GM21717 (cell line): ENCODE results near the gene WSCD2.

ENCODE experiments used
- ATAC-seq: cut with Tn5 transposase; IDR thresholded peaks from one replicate; pipeline ENCODE4 v1.9.1; 2021; ENCODE audit warnings: mild to moderate bottlenecking, moderate library complexity; ENCODE audit not compliant: unreplicated experiment

Gene WSCD2

DNA sequence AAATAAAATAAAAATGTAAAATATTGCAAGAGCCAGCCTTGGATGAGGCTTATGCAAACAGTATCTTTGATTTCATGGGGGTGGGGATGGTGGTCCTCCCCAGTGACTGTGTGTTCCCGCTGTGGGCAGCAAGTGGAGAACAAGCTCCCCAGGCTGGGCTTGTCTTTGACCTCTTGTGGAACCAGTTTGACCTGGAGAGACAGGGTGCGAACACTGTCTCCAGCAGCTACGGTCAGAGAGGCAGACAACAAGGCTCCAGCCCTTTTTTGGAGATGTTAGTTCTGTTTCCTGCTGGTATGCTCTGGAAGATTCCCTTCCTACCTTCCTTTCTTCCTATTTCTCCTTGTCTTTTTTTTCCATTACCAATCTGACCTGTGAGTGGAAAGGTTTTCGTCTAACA lies 21.8 kb upstream of the WSCD2 start:
- ATAC-seq: no peak

DNA sequence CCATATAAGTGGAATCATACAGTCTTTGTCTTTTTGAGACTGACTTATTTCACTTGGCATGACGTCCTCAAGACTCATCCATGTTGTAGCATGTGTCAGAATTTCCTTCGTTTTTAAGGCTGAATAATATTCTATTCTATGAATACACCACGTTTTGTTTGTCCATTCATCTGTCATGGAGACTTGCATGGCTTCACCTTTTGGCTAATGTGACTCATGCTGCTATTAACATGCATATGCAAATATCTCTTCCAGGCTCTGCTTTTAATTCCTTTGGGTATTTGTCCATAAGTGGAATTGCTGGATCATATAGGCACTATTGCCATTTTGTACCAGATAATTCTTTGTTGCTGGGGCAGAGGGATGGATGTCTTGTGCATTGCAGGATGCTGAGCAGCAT lies 19.6 kb upstream of the WSCD2 start:
- ATAC-seq: no peak

DNA sequence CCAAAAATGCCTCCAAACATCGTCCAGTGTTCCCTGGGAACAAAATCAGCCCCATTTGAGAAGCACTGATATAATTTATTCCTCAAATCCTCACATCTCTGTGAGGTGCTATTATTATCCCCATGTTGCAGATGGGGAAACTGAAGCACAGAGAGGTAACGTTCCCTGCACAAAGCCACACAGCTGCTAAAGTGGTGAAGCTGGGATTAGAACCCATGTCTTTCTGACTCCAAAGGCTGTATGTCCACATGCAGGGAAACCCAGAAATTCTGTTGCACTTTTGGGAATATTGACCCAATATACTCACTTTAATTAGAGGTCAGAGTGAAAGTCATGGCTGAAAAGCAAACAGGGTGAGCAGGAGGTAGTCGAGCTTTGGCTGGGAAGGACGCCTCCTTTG lies 19.1 kb upstream of the WSCD2 start:
- ATAC-seq: no peak

DNA sequence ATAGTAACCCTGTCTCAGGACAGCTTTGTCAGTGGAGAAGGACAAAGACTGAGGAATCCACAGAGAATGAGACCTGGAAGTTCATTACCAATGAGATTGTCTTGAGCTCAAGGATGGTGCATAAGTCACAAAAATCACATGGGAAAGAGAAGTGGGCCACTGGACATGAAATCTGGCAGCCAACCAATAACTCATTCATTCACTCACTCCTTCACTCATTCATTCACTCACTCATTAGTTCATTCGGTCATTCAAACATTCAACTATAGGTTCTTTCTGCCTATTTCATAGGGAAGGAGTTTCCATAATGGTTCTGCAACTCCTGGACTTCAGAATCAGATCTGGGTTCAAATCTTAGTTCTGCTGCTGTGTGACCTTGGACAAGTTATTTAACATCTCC lies 18.2 kb upstream of the WSCD2 start:
- no peak for ATAC-seq

DNA sequence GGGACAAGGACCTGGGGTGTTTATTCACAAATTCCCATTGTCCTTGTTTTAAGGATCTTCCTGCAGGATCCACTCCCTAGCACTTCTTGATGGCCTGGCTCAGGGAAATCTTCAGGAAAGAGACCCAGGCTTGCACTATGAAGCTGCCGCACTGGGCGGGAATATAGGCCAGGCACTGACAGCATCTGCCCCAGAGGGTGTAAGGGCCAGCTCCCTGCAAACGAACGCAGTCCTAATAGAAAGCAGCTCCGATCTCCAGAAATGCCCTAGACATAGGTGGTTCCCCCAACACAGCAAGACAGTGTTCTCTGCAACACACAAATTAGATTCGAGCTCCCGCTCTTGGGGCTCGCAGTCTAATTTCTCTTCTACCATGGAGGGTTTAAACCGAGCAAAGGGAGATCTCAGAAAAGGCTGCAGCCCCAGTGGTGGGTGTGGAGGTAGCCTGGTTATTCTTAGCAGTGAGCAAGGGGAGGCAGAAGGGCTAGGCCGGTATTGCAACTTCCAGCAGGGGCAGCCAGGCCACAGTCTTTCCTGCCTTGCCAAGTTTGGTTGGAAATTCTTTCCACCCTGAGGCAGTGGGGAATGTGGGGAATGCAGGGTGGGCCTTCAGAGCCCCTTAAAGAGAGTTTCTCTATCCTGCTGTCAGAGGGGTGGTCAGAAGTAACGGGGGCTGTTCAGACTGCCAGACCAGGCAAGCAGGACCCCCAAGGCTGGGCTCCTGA lies 16.1 kb upstream of the WSCD2 start:
- ATAC-seq: no peak

DNA sequence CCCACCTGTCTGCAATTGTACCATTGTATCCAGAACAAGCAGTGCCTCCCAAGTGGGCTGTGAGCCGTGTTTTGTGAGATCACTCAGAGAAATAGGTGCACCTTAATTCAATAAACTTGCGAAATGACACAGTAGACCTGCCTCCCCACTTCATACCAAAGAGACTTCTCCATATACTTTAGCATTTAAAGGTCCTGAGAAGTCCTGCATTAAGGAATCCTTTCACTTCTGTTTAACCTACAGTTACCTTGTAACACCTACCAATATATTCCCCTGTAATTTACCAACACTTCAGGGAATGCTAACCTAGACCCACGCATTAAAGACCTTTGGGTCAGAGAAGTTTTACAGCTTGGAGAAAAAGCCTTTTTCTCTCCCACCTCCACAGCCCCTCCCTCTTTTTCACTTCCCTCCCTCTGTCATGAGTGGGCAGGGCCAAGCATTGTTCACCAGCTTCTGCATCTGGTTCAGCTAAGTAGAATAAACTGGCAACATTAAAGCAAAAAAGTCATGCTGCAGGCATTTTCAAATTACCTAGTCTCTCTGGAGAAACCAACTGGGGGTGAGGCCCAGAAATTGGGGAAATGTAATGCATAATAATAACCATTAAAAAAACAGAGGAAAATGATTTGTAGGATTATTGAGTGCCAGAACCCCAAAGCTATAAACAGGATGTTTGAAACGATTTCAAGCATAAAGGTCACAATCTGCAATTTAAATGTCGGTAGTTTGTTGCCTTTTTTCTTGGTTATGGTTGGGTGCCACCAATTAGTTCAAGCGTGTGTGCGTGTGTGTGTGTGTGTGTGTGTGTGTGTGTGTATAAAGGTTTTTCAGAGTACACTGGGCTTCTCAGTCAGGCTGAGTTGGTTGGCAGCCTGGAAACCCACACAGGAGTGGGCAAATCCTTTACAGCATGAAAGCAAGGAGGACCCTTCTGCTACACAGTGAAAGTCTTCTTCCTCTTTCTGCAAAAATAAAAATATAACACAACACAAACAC lies 13.7 kb upstream of the WSCD2 start:
- no peak for ATAC-seq

DNA sequence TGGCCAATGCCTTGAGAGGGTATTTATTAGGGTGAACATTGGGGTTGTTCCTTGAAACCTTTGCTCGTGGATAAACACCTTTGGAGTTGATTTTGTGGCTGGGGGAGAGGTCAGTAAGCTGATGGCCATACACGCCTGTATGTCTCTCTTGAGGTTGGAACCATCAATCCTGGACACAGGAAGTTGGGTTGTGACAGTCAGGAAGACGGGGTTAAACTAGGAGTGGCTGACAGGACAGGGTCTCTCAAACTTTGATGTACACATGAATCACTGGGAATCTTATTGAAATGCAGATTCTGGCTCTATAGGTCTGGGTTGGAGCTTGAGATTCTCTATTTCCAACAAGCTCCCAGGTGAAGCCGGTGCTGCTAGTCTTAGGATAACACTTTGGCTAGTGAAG lies 12.8 kb upstream of the WSCD2 start:
- ATAC-seq: no peak

DNA sequence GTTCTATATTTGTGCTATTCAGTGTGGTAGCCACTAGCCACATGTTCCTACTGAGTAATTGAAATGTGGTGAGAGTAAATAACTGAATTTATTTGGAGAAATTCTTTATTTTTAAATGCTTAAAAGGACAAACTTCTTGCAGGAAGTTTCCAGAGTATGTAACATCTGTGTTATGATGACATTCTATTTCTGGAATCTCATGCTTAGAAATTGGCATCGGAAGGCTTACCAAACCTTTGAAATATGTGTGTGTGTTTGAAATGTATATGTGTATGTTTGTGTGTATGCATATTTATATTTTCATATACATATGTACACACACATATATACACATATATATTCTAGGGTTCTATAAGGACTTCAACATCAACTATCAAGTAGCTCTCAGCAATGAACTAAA lies 12.4 kb upstream of the WSCD2 start:
- ATAC-seq: no peak

DNA sequence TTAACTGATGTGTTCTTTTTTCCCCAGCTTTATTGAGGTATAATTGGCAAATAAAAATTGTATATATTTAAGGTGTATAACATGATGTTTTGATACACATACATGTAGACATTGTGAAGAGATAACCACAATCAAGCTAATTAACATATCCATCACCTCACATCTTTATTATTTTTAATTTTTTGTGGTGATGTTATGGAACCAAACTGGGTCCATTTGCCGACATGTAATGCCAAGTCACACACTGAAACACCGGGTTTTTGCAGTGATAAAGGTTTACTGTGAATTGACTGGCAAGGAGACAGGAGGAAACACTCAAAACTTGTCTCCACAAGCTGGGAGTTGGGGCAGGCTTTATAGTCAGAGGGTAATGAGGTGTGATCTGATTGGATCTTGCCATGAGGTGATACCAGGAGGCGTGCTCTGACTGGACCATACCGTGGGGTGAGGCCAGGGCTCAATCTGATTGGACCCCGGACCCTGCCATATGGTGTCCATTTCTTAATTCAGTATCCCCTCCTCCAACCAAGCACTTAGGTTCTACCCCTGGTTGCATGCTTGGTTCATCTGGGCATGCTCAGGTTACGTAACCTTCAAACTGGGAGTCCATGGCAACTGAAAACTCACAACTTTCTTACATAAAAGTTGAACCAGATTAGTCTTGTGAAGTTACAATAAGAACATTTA lies 11.8 kb upstream of the WSCD2 start:
- no peak for ATAC-seq

DNA sequence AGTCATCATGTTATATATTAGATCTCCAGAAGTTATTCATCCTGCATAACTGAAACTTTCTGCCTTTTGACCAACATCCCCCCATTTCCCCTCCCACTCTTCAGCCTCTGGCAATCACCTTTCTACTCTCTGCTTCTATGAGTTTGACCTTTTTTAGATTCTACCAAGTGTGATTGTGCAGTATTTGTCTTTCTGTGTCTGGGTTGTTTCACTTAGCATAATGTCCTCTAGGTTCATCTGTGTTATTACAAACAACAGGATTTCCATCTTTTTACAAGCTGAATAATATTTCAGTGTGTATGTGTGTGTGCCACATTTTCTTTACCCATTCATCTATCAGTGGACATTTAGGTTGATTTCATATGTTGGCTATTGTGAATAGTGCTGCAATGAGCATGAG lies 11.2 kb upstream of the WSCD2 start:
- ATAC-seq: no peak

DNA sequence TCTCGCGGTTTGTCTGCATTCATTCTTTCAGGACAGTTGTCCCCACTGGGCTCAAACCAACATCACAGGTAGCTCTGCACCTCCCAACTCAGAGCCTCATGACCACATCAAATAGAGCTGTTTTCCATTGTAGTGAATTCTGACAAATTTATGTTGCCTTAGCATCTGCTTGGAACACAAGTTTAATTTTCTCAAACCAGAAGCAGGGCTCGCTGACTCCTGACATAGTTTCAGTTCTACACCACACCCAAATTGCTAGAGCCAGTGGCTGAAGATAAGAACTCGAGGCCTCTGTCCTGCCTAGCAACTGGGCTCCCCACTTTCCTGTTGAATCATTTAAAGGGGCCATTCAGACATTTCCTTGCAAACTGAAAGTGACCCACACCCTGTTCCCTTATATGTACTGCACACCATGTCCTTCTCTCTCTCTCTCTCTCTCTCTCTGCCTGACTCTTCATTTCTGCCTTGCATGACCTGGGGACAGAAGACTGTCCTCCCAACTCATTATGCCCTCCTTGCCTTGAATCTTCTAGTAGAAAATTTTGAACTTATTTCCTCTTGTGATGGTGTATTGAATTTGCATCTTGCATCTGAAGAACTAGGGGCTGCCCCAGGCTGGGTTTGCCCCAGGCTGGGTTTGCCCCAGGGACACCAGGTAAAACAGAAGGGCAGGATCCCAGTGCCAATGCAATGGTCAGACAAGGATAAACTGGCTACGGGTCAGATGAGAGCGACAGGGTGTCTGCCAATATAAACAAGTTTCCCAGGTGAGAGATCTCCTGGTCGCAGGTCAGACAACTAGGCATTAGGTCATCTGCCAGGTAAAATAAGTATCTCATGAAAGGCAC lies 9.7 kb upstream of the WSCD2 start:
- no peak for ATAC-seq

DNA sequence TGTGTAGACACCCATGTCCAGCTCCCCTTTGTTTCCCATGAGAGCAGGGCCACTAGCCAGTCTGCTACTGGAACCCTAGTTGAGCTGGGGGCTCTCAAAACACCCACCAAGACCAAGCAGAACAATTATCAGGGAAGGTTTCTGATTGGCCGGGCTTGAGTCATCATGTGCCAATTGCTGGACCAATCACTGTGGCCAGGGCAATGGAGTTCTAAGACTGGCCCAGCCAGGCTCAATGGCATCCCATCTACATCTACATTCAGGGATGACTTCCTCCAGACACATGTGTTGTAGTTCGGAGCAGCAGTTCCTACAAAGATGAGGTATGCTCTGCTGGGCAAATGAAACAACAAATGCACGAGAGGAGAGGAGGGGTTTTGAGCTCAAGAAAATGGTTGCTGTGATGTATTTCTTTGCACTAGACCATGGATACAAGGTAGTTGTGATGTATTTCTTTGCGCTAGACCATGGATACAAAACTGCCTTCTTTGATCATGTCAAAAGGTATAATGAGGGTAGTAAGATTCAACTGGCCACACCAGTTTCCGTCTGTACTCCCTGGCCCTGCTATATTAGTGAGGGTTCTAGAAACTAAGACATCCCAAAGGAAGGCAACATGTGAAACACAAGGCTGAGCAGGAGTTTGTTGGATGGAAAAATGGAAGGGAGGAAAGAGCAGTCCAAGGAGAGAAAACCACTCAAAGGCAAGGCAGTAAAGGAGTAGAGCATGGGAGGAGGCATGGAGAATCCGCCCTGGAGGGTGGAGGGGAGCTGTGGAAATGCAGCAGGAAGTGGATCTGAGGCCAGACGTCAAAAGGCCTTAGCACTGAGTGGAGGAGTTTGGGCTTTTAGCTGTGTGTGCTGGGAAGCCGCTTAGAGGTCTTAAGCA lies 8.9 kb upstream of the WSCD2 start:
- no peak for ATAC-seq

DNA sequence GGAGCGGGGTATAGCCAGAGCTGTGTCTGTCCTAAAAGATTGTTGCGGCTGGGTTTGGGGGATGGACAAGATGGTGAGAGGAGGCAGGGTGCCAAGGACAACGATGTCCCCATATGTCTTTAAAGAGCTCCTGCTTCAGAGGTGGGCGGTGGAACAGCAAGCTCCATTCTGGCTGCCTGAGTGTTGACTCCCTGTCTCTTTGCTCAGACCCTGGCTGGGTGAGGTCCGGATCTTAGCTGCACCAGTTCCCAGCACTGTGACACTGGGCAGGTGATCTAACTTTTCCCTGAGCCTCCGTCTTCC lies 8.3 kb upstream of the WSCD2 start:
- ATAC-seq: no peak

DNA sequence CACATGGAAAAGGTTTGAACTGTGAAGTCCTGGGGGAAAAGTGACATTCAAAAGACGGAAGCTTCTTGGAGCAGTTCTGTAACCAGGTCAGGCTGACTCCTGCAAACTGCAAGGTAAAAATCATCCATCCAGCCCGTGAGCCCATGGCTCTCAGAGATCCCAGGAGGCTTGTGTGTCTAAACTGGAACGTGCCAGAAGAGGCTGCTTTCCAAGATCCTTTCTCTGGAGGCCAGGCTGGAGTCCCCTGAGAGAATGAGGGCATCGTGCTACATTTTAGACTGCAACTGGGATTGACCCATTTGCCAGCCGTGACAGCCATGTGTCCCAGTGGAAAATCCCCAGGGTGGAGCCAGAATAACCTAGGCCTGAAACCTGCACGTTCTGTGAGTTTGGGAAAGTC lies 7.8 kb upstream of the WSCD2 start:
- ATAC-seq: no peak

DNA sequence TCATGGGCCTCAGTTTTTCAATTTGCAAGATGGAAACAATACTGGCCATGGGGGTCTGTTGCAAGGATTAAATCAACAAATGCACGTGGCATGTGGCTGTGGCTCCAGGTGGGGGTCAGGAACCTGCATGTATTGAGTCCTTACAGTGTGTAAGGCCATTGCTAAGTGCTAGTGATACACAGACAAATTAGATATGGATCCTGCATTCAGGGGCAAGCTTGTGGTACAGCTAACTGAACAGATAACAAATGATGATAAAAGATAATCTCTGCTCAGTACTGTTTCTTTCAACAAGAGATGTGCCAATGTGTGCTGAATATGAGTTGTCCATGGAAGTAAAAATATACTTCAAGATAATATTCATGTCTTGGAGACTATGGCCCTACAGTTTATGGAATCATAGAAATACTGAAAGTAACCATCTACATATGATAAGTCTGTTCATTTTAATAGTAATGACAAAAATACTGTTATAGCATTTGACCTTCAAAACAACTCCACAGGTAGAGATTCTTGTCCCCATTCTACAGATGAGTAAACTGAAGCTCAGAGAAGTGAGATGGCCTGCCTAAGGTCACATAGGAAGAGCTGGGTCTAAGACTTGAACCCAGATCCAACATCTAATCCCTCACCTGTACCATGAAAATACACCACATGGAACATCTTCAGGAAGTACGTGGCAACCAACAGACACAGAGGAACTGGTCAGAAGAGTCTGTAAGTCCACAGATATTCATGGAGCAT lies 7.2 kb upstream of the WSCD2 start:
- no peak for ATAC-seq

DNA sequence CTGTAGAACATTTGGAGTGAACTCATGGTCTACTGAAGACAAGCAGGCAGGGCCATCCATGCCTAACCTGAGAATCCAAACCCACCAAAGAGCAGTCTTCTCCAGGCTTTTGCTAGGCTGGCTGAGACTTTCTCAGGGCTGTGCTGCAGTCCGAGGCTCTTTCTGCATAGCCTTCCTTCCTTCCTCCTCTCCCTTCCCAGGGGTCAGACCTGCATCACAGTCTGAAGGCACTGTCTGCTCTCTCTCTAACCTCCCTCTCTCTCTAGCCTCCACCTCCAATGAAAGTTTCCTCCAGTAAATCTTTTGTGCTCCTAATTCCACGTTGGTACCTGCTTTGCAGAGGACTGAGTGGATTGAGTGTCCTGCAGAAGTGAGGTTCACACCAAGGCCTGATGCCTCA lies 6.4 kb upstream of the WSCD2 start:
- ATAC-seq: no peak

DNA sequence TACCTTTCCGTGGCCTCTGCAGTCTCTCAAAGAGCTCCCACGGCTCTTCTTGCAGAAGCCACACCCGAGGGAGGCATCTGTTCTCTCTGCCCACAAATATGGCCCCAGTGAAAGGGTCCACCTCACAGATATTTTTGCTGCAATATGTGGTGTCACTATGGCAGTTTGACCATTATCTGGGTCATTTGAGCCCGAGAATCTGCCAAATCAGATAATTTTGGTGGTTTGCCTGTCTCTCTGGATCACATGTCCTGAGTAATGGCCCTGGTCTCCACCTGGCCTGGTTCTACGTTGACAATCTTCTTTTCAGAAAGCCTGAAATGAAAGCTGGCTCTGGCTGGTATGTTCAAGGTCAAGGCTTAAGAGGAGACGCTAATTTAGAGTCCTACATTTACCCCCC lies 5.7 kb upstream of the WSCD2 start:
- ATAC-seq: no peak

DNA sequence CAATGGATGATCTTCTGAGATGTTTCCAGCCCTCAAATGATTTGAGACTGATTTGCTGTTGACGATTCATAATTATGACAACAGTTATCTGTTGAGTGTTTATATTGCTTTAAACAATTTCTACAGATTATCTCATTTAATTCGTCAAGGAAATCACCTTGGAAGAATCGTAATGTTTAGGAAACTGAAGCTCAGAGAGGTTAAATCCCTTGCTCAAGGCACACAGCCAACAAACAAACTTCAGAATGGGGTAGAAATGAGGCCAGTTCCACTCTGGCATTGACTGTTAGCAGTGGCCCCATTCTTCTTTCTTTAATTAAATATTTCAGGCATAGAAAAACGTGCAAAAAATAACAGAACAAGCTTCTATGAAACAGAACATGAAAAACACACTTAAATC lies 4.0 kb upstream of the WSCD2 start:
- no peak for ATAC-seq

DNA sequence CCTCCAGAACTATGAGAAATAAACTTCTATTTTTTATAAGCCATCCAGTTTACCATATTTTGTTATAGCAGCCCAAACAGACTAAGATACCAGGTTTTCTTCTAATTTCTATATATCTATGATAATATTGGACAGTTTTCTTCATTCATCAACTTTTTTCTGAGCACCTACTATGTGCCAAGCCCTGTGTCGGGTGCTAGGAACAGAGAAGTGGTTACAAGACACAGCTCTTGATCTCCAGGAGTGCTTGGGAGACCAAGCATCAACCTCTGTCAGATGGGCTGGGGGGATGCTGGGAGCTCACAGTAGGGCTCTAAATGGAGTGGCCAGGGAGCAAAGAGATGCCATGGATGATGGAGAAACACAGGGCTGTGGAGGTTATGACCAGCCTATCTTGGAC lies 2.9 kb upstream of the WSCD2 start:
- ATAC-seq: no peak
